HG02623 (cell line): ENCODE measurements around the gene CCDC80.

Experiments
- ATAC-seq: cut with Tn5 transposase; IDR thresholded peaks from one replicate; pipeline ENCODE4 v1.9.1; 2021; ENCODE audit warnings: moderate library complexity; ENCODE audit not compliant: unreplicated experiment

The CCDC80 gene

DNA sequence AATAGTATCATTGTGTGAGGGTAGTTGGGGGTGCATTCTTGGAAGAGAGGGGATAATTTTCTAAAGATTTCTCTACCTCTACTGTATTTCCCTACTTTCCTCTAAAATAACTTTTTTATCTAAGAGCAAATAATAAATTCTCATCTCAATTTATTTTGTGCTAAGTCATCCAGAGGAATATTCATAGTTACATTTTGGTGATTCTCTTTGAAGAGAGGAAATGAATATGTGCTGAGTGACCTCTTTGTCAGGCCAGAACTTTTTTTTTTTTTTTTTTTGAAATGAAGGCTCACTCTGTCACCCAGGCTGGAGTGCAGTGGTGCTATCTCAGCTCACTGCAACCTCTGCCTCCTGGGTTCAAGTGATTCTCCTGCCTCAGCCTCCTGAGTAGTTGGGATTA lies 15.1 kb upstream of the CCDC80 start:
- ATAC-seq = no peak

DNA sequence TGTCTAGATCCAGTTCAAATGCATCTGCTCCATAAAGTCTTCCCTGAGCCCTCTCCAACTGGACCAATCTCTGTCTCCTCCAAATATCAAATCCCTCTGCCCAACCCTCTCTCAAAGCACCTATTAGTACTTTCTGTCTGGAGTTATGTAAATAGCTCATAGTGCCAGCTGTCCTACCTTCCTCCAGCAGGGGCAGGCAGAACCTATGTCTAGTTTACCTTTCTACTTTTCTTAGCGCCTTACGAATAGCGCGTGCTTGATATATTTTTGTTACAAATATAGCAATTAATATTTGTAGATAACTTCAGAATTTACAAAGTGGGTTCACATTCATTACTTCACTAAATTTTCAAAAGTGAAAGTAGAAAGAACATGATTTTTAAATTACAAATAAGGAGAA lies 14.0 kb upstream of the CCDC80 start:
- no peak for ATAC-seq

DNA sequence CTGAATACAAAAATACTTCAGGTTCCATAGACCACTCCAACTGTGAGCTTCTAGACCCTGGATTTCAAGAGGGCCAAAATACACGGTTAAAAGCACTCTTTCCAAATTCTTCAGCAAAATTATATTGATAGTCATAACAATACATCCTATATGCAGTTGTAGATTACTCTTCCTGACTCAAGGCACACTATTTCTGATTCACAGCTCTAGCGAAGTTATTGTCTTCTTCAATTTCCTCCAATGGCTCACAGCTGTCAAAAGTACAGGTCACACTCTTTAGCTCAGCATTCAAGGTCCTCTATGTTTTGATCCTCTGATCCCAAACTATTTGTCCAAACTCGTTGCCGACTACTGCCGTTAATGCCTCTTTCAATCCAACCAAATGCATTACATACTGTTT lies 13.5 kb upstream of the CCDC80 start:
- no peak for ATAC-seq

DNA sequence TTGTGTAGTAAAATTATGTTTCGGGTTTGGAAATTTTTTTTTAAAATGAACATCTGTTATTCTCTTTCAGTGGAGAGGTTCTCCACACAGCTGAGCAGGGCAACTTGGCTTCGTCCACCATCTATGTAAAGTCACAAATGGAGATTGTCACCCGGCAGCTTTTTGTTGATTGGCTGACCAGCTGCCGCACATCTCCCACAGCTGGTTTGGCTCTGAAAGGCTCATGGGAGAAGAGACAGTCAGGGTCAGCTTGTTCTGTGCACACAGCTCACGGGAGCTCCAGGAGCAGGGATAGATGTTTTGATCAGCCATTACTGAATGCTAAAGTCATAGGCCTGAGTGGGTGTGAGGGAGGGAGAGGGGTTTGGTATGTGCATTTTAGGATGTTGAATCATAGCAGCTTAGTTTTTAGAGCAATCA lies 12.9 kb upstream of the CCDC80 start:
- no peak for ATAC-seq

DNA sequence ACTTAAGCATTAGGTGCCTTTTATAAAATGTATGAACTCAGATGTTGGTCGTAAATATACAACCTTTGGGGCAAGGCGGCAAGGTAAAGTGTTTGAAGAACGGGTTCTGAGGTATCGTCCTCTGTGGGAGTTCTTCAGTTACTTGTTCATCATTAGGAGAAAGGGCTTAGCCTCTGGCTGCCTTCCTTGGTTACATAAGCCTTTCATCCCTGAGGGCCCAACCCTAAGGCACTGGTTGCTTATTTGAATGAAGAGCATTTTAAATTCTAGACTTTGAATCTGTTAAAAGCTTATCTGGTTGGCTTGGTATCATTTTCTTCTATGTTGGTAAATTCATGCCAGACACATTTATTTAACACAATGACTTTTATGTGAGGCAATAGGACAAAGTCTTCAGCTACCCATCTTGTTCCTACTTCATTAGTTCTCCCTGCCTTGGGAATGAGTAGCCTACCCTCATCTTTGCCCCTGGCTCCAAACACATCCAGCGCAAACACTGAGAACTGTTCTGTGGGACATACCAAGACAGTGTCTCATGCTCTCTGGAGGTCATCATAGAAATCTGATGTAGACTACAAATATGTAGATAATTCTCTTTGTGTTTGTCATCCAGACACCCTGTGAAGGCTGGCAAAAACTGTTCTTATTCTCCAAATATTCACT lies 12.4 kb upstream of the CCDC80 start:
- ATAC-seq = no peak

DNA sequence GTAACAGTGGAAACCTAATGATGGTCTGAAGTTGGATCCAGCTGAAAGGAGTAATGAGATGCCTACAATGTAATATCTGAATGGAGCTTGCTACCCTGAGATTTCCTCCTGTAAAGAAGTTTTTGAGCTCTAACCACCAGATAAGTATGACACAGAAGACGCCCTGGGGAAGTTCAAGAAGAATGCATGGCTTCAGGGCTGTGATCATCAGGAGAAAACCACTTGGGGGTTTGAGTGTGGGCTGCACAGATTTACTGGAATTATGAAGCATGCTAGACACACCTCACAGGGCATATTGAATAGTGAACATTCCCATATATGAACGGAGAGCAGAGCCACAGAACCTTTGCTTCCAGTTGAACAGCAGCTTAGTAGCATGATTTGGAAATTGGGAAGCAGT lies 10.6 kb upstream of the CCDC80 start:
- ATAC-seq = no peak

DNA sequence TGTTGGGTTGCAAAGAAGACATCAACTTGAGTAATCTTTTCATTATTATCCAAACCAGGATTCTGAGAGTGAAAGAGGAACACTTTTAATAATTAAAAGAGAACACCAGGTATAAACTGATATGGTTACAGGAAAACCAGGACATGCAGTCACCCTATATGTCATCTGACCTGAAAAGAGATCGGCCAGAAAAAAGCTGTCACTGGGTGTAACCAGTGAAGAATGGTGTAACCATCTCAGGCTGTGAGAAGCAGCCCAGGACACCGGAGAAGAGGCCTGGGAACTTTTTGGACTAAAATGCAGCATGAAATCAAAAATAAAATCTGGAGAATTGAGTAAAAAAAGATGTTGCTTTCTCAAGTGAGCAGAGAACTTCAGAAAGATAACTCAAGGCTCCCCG lies 10.1 kb upstream of the CCDC80 start:
- no peak for ATAC-seq

DNA sequence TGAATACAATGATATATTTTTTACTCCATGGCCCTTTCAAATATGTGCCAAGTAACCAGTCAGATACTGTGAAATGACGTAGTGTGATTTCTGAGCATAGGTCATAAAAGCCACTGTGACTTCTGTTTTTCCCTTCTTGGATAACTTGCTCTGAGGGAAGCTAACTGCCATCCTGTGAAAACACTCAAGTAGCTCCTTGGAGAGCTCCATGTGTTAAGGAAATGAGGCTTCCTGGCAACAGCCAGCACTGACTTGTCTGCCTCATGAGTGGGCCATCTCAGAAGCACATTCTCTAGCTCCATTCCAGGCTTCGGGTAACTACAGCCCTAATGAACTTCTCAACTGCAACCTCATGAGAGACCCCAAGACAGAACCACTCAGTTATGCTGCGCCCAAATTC lies 9.5 kb upstream of the CCDC80 start:
- no peak for ATAC-seq

DNA sequence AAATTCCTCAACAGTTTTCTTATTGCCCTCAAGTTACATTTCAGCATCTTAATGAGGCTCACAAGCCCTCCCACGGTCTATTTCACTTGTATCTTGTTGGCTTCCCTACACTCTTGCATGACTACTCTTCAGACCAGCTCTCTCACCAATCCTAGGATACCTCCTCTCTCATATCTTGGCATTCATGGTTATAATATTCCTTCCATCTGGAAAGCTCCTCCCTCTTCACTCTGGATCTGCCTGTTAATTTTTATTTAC lies 8.5 kb upstream of the CCDC80 start:
- ATAC-seq = no peak

DNA sequence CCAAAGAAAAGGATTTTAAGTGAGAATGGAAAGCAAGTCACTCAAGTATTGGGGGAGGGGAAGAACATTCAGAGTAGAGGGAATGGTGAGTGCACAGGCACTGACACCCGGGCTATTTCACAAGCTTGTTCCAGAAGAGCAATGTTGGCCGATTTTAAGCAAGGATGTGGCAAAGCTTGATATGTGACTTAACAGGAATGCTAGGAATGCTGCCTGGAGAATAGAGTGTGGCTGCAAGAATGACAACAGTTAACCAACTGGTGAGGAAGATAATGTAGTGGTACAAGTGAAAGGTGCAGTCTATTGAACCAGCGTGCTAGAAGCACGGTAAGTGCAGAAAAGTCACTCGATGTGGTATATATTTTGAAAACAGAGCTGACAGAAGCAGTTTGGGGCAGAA lies 6.2 kb upstream of the CCDC80 start:
- no peak for ATAC-seq

DNA sequence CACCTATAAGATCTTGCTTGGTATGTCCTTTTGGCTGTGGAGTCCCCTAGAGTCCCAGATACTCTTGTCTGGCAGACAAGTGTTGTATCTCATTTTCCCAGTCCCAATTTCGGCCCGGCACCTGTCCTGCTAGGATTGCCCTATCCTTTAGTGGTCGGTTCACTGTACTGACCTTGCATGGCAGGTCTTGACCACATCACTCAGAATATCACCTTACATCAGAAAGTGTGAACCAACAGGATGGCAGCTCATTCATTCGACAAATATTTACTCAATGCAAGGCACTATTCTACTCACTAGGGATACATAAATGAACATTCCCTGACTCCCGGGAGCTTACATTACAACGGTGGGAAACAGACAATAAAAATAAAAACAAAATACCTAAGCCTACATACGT lies 5.7 kb upstream of the CCDC80 start:
- ATAC-seq = no peak

DNA sequence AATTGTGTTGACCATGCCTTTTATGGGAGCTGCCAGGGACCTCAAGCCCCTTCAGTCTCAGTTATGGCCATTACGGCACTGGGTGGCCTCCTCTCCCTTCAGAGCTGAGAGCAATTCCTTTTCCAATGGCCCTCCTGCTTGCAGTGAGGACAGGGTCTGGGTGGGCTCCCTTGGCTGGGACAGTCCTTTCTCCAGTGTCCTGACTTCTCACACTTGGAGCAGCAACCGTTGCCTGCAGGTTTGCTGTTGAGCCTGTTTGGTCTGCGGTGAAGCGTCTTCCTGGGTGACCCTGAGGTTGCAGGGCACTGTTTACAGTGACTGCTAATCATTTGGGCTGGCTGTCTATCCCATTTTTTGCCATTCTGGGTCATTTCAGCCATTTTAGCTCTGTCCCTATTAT lies 3.5 kb upstream of the CCDC80 start:
- no peak for ATAC-seq

DNA sequence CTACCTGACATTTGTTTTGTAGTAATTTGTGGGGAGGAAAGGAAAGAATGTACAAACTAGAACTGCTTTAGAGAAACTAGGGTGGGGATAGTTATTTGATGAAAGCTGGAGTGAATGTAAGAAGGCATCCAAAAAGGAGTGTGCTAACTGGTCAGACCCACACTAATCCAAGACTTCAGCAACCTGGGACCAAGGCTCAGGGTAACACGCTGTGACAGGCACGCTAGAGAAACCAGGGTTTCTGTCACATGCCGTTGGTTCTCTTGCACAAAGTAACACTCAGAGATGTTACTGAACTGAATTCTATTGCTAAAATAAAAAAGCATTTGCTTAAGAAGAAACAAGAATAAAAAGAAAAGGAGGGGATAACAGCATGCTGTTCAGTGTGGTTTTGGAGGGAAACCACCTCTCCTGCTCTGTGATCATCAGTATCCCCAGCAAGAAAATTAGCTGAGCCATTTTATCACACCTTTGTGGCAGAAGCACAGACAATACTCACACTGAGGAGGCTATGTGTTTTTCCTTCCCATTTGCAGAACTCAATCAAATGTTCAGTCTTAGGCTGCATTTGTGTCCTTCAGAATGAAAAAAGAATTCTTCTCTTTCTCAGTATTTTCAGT lies 2.8 kb upstream of the CCDC80 start:
- ATAC-seq = no peak

DNA sequence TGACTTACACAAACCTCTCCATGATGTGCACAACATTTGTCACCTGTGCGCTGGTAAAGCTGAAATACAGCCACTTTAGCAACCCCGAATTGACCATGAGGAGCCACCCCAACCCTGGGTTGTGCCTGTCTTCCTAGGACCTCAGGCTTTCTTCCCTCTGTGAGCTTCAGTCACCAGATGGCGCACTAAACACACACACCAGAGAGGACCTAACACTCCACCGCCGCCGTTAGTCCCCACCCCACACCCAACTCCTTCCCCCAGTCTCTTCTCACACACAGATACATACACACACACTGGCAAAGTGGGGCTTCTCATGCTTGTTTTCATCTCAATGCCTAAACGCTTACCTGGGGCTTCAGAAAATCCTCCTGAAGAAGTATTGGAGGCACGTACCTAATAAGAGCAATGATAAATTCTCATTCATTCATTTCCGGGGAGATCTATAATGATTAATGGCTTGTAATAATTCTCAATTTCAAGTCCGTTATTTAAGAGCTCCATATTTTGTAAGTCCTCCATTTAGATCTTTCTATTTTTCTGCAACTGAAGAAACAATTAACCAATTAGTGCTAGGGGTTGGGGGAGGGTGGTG lies 2.1 kb upstream of the CCDC80 start:
- ATAC-seq = peak; percentile 91

DNA sequence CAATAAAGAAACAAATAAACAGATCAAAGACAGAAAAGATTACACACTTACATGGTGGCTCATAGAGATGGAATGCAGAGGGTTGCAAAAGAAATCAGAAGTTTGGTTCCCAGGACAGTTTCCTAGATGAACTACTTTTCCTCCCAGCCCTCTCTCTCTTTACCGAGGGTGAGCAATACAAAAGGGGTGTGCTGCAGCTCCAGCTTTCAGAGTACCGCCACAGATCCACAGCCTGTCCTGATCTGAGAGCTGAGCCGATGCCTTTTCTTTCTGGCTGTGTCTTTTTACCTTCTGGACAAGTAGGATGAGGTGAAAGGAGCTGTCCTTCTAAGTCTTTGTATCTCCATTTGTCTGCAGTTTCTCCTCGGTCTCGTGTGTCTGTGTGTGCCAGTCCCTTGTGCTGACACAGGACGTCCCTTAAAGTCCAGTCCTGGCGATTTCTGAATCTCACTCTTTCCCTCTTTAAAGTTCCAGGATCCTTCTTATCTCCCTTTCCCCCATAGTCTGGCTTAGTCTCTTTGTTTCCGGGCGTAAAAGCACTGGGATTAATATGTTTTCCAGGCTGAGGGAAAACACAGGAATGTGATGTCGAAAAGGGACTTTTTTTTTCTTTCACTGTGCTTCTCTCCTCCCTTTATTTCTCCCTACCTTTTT lies 540 bp downstream of the CCDC80 start:
- no peak for ATAC-seq

DNA sequence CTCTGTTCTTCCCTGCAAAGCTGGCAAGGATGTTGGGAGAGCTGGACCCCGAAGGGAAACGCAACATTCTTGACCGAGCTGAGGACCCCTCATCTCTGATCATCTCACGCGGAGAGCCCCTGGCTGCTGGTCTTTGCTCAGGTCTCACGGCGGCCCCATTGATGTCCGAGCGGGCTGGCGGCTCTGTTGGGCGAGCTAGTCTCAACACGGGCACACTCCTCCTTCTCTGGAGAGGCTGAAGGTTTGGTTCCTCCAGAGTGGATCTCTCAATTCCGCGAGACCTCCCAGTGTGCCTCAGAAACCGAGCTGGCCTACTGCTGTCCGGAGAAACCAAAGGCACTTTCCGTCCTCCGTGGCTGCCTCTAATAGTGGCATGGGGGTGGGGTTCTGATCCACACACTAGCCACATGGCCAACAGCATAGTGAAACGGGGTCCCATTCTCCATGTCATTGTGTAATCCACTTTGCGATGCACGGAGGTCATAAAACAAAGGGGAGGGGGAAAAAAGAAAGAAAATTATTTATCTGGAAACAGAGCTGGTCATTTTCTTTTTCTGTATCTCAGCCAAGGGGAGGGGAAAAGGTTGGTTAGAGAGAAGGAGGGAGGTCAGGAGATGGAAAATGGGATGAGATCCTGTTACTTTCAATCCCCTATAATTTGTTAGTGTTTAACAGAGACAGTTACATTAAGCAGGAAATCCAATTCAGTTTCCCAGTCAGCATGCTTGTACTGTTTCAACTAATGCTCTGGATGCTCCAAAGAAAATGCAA lies 1.3 kb downstream of the CCDC80 start:
- ATAC-seq = no peak

DNA sequence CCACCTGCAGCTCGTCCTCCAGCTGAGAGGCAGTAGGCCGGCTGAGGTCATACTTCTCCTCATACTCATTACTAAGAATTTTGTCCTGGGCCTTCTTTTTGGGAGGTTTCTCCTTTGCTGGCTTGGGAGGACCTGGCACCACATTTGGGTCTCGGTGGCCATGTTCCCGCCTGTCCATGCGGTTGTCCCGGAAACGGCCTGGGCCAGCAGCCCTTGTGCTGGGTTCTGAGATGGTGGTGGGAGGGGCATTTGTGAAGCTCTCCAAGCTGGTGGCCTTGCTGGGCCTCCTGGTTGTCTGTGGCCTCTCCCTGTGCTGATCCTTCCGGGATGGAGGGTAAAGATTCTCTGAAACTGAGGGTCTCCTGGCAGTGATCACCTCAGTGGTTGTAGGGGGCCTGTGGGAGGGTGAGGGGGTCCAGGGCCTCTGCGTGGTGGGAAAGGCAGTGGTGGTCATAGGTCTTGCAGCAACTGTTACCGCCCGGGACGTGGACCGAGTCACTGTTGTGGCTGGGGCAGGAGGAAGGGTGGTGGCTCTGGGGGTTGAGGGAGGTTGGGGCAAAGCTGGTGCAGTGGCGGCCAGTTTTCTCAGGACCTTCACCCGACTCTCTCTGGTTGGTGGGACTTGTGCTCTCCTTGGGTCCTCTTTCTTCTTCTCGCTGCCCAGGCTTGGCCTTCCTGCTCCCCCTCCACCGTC lies 2.5 kb downstream of the CCDC80 start:
- ATAC-seq = no peak

DNA sequence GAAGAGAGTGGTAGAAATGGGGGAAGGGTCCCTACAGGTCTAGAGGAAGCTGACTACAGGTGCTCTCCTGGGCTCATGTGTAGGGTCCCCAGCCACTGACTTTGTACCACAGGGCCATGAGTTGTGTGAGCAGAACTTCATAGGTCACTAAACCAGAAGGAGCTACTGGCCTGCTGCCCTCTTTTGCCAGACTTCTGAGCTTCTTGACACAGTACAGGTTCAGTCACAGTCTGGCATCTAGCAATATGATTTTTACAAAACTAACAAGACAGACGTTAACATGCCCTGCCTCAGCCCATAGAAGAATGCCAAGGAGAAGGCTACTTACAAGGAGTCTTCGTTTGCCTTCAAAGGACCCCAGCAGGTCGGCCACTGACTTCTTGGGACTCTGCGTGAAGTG lies 3.2 kb downstream of the CCDC80 start:
- no peak for ATAC-seq

DNA sequence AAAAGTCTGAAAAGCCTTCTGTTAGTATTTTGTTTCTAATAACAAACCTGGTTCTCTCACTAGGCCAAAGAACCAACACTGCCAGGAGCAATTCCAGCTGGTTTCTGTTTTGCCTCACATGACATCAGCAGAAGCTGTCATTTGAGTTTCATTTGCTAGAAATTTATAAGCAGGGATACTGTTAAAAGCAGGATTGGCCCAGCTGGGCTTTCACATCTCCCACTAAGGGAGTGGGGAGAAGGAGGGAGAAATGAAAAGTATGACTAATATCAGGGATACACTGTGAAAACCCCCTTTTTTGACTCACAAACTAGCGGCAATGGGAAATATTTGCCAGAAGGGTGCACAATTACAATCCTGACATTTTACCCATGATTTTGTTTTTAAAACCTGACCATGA lies 5.3 kb downstream of the CCDC80 start:
- no peak for ATAC-seq

DNA sequence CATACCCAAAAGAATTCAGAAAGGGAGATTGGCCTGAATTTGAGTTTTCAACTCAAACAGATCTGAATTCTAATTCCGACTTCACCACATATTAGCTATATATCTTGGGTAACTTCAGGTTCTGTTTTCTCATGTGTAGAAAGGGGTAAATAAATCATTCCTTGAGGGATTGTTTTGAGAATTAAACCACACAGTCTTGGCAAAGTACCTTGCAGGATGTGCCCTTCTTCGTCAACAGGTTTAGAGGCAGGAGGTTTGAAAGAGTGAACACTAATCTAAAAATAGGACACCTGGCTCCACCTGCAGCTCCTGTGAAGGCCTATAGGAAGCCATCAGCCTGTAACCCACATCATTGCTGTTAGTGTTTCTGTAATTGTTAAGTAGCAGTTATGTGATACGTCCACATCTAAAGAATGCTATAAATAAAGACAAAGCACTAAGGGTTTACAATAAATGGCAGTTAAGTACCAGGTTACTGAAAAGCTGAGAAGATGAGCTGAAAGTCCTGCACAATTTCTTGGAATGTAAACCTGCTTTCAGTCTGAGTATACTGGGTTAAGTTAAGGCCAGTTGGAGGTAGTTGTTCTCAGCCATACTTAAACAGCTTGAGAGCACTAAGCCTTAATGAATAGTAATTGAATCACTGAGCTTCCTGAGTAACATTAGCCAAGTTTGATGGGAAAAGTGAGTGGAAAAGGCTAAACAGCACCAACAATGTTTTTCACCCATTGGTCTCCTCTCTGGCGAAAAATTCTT lies 6.0 kb downstream of the CCDC80 start:
- ATAC-seq = no peak
